ENCODE results near the gene SLC35G6.
A peak's percentile ranks its signal among the peaks of the same experiment; 100 is the strongest.

- TF ChIP-seq CTCF (IDR thresholded peaks at IDR 0.05) (peak; percentile 99), POLR2AphosphoS5 (IDR thresholded peaks at IDR 0.05; ENCODE audit: low read depth, low read length) (peak; percentile 27; the same call in 1 of the 2 replicates), TCF7L2 (IDR thresholded peaks at IDR 0.05; ENCODE audit: low read depth, low read length) (peak; percentile 69), REST (IDR thresholded peaks at IDR 0.05; ENCODE audit: insufficient read depth in 1 of 2, low read depth in 2 of 2, low read length in 1 of 2) (no peak), SIN3A (IDR thresholded peaks at IDR 0.05; ENCODE audit: borderline replicate concordance, insufficient read depth, low read depth, low read length) (peak; percentile 70; the same call in 1 of the 2 replicates)
Measured at GRCh38 chr17:7436556-7437368, 44.5 kb upstream of the SLC35G6 start.
